Stimulated activated CD4-positive, alpha-beta T cell treated with anti-CD3 and anti-CD28 coated beads, Interleukin-4, amount 100 ng/mL, for 48 hours (primary cell): ENCODE data around the gene TP53BP1.
"Not testable (repeated sequence)": the region's sequence is repeated elsewhere in the genome, so short reads cannot be mapped to it uniquely, and the experiment has no call there.

ENCODE experiments used
- DNase-seq, 2 donors: peaks; one replicate each; pipeline ENCODE4 v3.0.0-alpha.2; 2020; ENCODE audit warnings: low read depth in 2 of 2

TP53BP1 gene

DNA sequence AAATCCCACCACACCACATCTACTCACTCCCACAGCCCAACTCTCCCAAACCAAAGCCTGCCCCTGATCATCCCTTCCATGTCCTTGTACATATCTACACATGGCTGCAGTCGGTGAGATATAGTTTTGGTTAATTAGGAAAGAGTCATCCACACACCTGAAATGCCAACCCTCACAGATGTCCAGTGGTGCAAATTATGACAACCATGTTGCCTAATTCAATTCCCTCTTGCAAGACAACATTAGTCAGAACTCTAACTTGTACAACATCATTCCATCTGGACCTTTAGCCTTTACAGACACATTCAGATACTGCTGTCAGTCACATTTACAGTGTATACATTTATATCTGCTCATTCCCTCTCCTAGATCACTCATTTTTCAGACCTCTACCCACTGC, 80.9 kb downstream of the TP53BP1 start:
- DNase-seq: no peak

DNA sequence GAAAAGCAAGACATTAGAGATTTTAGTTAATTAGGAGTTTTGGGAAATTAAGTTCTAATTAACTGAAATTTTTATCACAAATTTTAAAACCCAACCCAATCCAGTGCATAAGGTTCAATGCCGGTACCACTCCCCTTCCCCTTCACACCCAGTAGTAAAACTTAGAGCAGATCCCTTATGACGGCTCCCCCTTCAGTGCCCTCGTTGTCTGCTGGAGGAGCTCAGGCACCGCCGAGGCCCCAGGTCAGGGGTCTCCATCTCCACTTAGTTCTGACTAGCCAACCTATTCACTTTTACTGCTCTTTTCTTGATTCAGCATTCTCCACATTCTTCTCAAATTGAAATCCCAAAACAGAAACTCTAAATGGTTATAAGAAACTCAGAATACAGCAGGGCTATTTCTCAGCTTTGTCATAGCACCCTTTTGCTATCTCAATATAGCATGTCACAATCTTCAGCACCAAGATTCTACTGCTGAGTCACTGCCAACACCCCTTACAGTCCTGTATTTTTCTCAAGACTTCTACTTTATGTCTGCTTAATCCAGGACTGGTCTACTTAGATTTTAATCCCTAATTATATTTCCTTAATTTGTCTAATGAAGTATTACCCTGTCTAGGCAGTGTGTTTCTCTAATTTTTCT, 82.3 kb downstream of the TP53BP1 start:
- no peak for DNase-seq

DNA sequence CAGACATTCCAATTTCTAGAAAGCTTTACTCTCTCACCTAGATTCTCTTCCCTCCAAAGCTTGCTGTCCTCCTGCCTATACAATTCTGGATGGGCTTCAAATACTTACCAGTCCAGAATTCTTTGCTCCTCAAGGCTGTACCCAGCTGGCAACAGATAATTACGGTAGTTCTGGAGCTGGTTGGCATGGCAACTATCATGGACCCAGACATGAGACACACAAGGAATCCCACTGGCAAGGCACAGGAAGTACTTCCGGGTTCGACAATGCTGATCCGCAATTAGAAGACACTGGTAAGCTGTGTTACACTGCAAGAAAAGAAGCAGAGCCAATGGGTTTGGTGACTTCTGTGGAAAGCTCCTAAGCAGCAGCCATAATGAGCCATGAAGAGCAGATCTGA, 84.2 kb downstream of the TP53BP1 start:
- no peak for DNase-seq

DNA sequence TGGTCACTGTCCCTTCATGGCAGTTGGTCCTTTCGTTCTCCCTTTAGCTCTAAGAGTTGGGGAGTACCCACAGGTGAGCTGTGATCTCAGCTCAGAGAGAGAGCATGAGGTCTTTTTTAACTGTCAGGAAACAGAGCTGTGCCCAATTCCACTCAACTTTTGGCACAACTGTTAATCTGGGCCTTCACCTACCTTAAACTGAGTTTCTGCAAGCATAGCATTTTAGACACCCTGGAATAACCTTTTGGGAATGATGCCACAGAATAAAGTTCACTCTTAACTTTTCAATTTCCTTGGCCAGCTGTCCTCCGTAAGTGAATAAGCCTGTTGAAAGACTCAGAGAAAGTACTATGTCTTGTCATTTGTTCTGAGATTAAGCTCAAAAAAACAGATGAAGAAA, 86.1 kb downstream of the TP53BP1 start:
- DNase-seq: no peak

DNA sequence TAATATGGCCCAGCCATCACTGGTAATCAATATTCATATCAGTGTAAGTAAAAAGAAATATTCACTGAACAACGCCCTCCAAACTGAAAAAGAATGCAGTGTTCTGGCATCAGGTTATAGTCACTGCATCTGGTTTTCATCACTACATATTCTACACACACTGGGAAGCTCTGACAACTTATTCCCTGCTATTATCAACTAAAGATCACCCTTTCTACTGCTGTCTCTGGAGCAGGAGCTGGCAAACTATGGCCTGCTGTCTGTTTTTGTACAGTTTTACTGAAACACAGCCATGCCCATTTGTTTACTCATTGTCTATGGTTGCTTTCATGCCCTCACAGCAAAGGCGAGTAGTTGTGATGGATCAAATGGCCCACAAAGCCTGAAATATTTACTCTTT, 86.8 kb downstream of the TP53BP1 start:
- DNase-seq: no peak

DNA sequence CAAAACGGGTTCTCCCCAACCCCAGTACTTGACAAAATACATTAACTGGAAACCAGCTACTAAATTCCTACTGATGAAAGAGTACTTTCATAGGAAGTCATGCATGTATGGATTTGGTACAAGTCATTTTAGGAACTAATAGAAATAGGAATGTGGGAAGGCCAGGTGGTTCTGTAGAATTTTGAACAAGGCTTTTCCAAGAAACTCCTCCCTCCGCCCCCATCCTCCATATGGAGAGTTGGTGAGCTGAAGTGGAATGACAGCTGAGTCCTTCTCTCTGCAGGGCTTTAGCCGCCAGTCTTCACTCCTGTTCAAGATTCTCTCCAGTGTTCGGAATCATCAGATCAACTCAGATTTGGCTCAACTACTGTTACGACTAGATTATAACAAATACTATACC, 88.8 kb downstream of the TP53BP1 start:
- no peak for DNase-seq

DNA sequence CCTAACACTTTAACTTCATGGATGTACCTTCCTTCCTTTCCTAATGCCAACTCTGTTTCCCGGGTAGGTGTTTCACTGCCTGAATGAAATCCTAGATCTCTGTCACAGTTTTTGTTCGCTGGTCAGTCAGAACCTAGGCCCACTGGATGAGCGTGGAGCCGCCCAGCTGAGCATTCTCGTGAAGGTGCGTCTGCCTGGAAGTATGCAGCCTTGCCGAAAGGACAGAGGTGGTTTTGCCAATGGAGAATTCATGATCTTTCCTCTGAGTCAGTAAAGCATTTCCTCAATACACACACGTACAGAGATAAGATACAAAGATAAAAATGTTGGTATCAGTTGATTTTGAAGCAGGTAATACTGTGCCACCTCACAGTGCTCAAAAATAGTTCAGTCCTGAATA, 89.3 kb downstream of the TP53BP1 start:
- DNase-seq: no peak

DNA sequence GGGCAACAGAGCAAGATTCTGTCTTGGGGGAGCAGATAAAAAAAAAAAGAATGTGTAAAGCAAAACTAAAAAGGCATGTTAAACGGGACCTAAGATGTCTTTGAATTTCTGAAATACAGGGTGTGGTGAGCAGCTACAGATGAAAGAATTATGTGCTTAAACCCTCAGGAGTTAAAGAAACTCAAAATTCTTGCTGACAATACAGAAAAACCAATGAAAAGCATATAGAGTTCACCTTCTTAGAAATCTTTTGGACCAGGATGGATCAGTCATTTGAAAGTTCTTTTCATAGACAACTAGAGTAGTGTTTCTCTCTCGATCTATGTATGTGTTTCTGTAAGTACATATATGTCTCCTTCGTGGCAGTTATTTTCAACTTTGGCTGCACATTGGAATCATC, 90.7 kb downstream of the TP53BP1 start:
- DNase-seq: no peak

DNA sequence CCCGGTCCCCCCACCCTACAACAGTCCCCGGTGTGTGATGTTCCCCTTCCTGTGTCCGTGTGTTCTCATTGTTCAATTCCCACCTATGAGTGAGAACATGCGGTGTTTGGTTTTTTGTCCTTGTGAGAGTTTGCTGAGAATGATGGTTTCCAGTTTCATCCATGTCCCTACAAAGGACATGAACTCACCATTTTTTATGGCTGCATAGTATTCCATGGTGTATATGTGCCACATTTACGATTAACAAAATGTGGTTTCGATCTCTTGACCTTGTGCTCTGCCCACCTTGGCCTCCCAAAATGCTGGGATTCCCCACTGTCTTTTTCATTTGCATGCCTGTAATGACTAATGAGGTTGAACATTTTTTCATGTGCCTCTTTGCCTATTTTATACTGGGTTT, 99.4 kb downstream of the TP53BP1 start:
- not testable (repeated sequence) for DNase-seq

DNA sequence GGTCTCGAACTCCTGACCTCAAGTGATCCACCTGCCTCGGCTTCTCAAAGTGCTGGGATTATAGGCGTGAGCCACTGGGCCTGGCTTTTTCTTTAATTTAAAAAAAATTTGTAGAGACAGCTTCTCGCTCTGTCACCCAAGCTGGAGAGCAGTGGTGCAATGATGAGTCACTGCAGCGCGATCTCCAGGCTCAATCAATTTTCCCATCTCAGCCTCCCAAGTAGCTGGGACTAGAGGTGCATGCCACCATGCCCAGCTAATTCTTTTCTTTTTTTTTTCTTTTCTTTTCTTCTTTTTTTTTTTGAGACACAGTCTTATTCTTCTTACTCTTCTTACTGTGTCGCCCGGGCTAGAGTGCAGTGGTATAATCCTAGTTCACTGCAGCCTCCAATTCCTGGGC, 102.2 kb downstream of the TP53BP1 start:
- no peak for DNase-seq

DNA sequence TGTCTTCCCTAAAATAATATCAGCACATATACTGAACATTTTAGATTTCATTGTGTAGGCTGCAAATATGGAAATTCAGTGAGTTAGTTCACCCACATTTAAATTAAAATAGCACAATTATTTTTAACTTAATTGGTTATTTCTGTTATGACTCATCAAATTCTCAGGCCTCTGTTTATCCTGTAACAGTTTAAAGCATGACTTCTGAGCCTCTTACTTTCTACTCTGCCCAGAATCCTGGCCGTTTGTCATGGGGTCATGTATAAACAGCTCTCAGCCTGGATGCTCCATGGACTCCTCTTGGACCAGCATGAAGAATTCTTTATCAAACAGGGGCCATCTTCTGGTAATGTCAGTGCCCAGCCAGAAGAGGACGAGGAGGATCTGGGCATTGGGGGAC, 109.9 kb downstream of the TP53BP1 start:
- DNase-seq: no peak

DNA sequence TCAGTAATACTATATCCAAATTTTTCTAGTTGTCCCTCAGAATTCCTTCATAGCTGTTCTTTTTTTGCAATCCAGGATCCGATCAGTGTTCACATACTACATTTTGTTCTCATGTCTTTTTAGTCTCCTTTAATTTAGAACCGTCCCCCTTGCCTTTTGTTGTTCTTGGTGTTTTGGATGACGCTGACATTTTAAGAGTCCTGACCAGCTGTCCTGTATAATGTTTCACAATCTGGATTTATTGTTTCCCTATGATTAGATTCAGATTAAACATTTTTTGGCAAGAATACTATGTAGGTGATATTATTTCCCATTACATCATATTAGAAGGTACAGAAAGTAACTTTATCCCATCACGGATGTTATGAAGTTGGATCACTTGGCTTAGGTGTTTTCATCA, 110.6 kb downstream of the TP53BP1 start:
- DNase-seq: no peak

DNA sequence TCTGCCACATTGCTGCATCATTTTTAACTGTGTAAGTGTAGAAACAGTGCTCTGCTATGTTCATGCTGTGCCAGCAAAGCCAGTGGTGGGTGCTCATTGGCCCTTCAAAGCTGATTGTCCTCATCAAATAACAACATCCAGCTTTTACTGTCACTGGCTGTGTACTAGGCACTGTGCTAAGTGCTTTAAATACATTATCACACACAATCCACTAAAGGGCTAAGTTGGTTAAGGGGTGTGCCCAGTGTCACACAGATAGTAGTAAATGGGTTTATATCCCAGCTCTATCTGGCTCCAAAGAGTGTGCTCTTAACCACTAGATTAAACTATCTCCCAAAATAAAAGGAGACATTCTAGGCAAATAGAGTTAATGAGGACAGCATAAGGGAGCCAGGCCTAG, 114.4 kb downstream of the TP53BP1 start:
- DNase-seq: no peak

DNA sequence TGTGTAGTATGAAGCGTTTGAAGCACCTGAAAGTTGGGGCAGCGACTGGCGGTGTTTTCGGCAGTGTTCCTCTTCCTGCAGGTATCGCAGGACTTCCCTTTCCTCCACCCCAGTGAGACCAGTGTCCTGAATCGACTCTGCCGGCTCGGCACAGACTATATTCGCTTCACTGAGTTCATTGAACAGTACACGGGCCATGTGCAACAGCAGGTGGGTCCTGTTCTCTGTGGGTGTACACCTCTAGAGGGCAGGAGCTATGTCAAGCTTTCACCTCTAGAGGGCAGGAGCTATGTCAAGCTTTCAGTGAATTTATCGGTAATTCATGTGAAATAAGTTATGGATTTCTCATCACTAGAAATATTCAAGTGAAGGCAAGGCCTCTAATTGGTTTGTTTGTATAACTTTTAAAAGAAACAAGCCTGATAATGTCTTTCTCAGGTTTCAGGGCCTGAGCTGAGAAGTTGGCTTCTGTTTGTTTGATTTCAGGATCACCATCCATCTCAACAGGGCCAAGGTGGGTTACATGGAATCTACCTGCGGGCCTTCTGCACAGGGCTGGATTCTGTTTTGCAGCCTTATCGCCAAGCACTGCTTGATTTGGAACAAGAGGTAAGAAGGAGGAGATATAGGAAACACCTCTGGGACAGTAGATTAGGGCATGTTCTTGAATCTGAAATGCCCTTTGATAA, 116.8 kb downstream of the TP53BP1 start:
- DNase-seq: peak; percentile 21 to 24

DNA sequence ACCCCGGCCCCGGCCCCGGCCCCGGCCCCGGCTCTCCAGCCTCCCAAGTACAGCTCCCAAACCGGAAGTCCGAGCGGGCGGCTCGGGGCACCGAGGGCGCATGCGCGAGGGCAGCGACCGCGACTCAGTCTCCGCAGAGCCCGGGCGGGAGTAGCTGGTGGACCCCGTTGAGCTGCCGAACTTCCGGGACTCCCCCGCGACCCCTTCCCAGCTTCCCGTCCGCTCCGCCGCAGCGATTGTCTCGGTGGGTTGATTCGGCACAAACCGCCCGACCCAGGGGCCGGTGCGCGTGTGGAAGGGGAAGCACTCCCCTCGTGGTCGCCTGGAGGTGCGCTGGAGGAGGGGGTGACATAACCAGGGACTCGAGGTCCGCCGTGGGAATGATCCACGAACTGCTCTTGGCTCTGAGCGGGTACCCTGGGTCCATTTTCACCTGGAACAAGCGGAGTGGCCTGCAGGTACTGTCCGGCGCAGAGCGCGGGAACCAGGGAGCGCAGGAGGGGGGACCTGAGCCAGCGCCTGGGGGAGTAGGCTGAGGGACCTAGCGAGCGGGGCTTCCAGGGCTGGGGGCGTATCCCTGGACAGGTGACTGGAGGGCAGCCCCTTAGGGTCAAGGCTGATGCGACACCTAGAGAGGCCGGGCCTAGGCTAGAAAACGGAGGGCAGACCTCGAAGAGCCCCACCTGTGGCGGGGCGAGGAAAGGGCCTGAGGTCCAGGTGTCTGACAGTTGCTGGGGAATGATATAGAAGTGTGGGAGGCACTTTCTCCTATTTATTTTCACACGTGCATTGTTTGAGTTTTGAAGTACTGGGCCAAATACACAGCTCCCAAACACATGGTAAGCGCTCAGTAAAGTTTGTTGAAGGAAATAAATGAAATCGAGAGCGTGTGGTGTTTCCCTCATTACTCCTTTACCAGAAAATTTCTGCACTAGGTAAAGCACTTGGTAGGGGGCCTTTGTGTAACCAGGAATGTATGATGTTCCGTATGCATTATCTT, 121.7 kb downstream of the TP53BP1 start, which contains the start of the genes TUBGCP4 and ZSCAN29:
TSS of gene TUBGCP4 (plus strand) at position 127 of the 1,000 bp plus-strand sequence. CDS start at position 381, 254 bp downstream.
TSS of gene ZSCAN29 (minus strand) at position 69 of the 1,000 bp plus-strand sequence. CDS start 1,130 bp downstream, outside the sequence.
- DNase-seq: peak; percentile 69 to 75

DNA sequence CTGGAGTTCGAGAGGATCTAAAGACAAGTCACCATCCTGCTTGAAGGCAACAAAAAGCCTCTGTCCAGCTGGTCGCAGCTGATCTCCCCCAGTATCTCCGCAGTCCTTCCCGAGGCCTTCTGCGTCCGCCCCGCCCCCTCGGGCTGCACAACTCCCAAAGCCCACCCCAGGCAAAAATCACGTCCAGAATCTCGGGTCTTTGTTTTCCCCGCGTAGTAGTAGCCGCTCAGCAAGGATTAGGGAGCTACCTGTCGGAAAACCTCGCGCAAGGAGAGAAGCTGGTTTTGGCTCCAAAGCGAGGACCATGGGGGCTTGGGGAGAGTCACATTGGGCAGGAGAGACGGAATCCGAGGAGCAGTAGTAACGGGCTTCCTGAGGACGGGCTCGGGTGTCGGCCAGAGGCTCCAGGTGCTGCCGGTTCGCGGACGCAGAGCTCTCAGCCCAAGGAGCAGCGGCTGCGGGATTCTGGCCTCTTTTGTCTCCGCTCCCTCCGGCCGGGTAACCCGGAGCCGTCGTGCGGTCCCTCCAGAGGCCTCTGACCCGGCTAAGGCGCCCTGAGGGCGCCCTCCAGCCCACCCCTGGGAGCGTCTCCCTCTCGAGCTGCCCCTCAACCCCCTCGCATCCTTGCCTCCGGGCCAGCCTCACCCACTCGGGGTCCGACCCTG, 122.5 kb downstream of the TP53BP1 start:
- DNase-seq: no peak

DNA sequence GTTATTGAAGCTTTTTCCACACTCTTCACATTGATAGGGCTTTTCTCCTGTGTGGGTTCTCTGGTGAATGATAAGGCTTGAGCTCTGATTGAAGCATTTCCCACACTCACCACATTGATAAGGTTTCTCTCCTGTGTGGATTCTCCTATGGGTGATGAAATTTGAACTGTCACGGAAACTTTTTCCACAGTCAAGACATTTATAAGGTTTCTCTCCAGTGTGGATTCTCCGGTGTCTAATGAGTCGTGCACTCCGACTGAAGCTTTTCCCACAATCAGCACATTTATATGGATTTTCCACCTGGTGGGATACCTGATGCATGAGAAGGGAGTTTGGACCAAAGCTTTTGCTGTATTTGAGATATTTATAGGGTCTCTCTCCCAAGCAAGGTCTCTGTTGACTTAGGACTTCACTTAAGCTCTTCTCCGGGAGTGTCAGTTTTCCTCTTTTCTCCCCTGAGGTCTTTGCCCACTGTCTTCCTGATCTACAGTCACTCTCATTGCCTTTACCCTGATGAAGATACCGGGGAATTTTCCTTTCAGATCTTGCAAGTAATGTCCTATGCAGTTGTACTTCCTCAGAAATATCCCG, 131.5 kb downstream of the TP53BP1 start:
- no peak for DNase-seq

DNA sequence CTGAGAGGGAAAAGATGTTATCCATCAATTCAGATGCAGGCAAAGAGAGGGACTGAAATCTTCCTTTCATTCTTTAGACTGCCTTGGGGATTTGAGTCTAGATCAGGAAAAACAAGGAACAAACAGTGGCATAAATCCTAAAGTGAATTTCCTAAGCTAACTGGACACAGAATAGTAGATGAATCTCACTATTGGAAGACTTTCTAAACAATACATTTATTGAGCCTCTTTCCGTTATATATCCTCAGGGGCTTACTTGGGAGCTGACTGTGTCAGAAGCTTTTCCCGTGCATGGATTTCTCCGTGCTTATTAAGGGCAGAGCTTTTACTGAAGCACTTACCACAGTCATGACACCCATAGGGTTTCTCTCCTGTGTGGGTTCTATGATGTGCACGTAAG, 132.1 kb downstream of the TP53BP1 start:
- no peak for DNase-seq
